Endometrial microvascular endothelial cells (primary cell): ENCODE measurements around the gene SORCS3. TPM values are rescaled to one million over a fixed set of nuclear protein-coding genes. Genes with fewer than 3 reads are reported as not detected.

Source experiments
- in situ Hi-C: cut with HindIII; loops from 2 replicates; pipeline ENCODE4 v1.10.0; 2017; ENCODE audit warnings: low sequenced_read_pairs, low pct_unique_long_range_greater_than_20kb; ENCODE audit errors: inconsistent ontology term
- total RNA-seq: library from RNA; depleted of rRNA; stranded (reverse); fragments of >200 nt; gene quantifications from one replicate; pipeline ENCODE4 v1.2.3, GENCODE V29; 2015; ENCODE audit errors: inconsistent ontology term

SORCS3 gene
- total RNA-seq, 1 donor from 2014 or later: not detected

- in situ Hi-C loops: no loop called here
Measured at GRCh38 chr10:104807581-104808310, 166.7 kb downstream of the SORCS3 start.

GRCh38 chr10:104809288-104810090 lies 168.4 kb downstream of the SORCS3 start:
- in situ Hi-C loops: no loop called here

- in situ Hi-C loops: no loop called here
Measured at GRCh38 chr10:104811166-104811565, 170.1 kb downstream of the SORCS3 start.

GRCh38 chr10:104816501-104816900 lies 175.4 kb downstream of the SORCS3 start:
- in situ Hi-C loops: no loop called here

GRCh38 chr10:104819731-104820130 lies 178.6 kb downstream of the SORCS3 start:
- in situ Hi-C loops: no loop called here

- in situ Hi-C loops: no loop called here
Measured at GRCh38 chr10:104822088-104822487, 181.0 kb downstream of the SORCS3 start.

GRCh38 chr10:104824380-104825006 lies 183.4 kb downstream of the SORCS3 start:
- in situ Hi-C loops: no loop called here

GRCh38 chr10:104831272-104831671 lies 190.2 kb downstream of the SORCS3 start:
- in situ Hi-C loops: no loop called here

- in situ Hi-C loops: no loop called here
Measured at GRCh38 chr10:104834580-104834979, 193.5 kb downstream of the SORCS3 start.

- in situ Hi-C loops: no loop called here
Measured at GRCh38 chr10:104835422-104835821, 194.3 kb downstream of the SORCS3 start.

GRCh38 chr10:104842704-104843103 lies 201.6 kb downstream of the SORCS3 start:
- in situ Hi-C loops: no loop called here

- in situ Hi-C loops: no loop called here
Measured at GRCh38 chr10:104844073-104844472, 203.0 kb downstream of the SORCS3 start.

GRCh38 chr10:104850023-104850422 lies 208.9 kb downstream of the SORCS3 start:
- in situ Hi-C loops: no loop called here

- in situ Hi-C loops: no loop called here
Measured at GRCh38 chr10:104867966-104868598, 227.0 kb downstream of the SORCS3 start.

- in situ Hi-C loops: no loop called here
Measured at GRCh38 chr10:104872691-104873090, 231.6 kb downstream of the SORCS3 start.

GRCh38 chr10:104873161-104873560 lies 232.1 kb downstream of the SORCS3 start:
- in situ Hi-C loops: no loop called here

GRCh38 chr10:104875561-104875960 lies 234.5 kb downstream of the SORCS3 start:
- in situ Hi-C loops: no loop called here

- in situ Hi-C loops: no loop called here
Measured at GRCh38 chr10:104880624-104881398, 239.7 kb downstream of the SORCS3 start.

GRCh38 chr10:104881740-104882139 lies 240.7 kb downstream of the SORCS3 start:
- in situ Hi-C loops: no loop called here
